OCI-LY7 (cell line): ENCODE data around the gene ETV5. TPM values are rescaled to one million over a fixed set of nuclear protein-coding genes. Genes with fewer than 3 reads are reported as not detected.

ENCODE experiments used
- BruUV-seq: library from RNA; stranded (reverse); fragments of 400-500 nt; replicated peaks from 2 replicates; lab custom pipeline; 2021; lab: Mats Ljungman, UMichigan
- CTCF ChIA-PET: fragments of 300-600 bp; sonication (Branson Sonifier 250); formaldehyde crosslinking; loops from one replicate; lab custom pipeline; 2022; ENCODE audit warnings: antibody characterized with exemption; ENCODE audit not compliant: unreplicated experiment; lab: Charles Lee
- POLR2A ChIA-PET: fragments of 300-600 bp; sonication (Branson Sonifier 250); formaldehyde crosslinking; loops from one replicate; lab custom pipeline; 2022; ENCODE audit warnings: antibody characterized with exemption; lab: Charles Lee
- DNase-seq: peaks from one replicate; pipeline ENCODE4 v3.0.0-alpha.2; 2015; ENCODE audit warnings: low spot score
- H2AFZ ChIP-seq: fragments of 200-600 bp; sonication (generic), shearing (Covaris generic); 2 replicates; pipeline ENCODE4 v1.6.1; 2014; ENCODE audit warnings: mild to moderate bottlenecking, antibody characterized with exemption, low read length, moderate library complexity
- H3K27ac ChIP-seq: fragments of 200-600 bp; sonication (generic); 2 replicates; pipeline ENCODE4 v1.5.1; 2014; ENCODE audit warnings: mixed run types, low read depth, mild to moderate bottlenecking, moderate library complexity, low read length, inconsistent platforms; ENCODE audit not compliant: poor library complexity, severe bottlenecking
- H3K36me3 ChIP-seq: fragments of 200-600 bp; sonication (generic); 2 replicates; pipeline ENCODE4 v1.6.1; 2014; ENCODE audit warnings: mild to moderate bottlenecking, antibody characterized with exemption, low read length, moderate library complexity, mixed read lengths; ENCODE audit not compliant: insufficient read depth
- H3K4me1 ChIP-seq: fragments of 200-600 bp; sonication (generic); 2 replicates; pipeline ENCODE4 v1.5.1; 2014; ENCODE audit warnings: mild to moderate bottlenecking, low read length; ENCODE audit not compliant: insufficient read depth, poor library complexity, severe bottlenecking
- H3K4me2 ChIP-seq: fragments of 200-600 bp; sonication (generic); 2 replicates; pipeline ENCODE4 v1.6.1; 2014; ENCODE audit warnings: mild to moderate bottlenecking, low read length
- H3K4me3 ChIP-seq: fragments of 200-600 bp; sonication (generic); 2 replicates; pipeline ENCODE4 v1.5.1; 2014; ENCODE audit warnings: mild to moderate bottlenecking, low read depth, low read length; ENCODE audit not compliant: poor library complexity, severe bottlenecking
- H3K79me2 ChIP-seq: fragments of 200-600 bp; sonication (generic); 2 replicates; pipeline ENCODE4 v1.6.1; 2016; ENCODE audit warnings: low read depth, mild to moderate bottlenecking, low read length, moderate library complexity, mixed read lengths; ENCODE audit not compliant: insufficient read depth
- H3K9me2 ChIP-seq: fragments of 200-600 bp; sonication (generic); 2 replicates; pipeline ENCODE4 v1.6.1; 2016; ENCODE audit warnings: mild to moderate bottlenecking, low read length, mixed read lengths; ENCODE audit not compliant: insufficient read depth
- H3K9me3 ChIP-seq: fragments of 200-600 bp; sonication (generic); 2 replicates; pipeline ENCODE4 v1.6.1; 2014; ENCODE audit warnings: mild to moderate bottlenecking, mixed run types, low read length, mixed read lengths
- H4K20me1 ChIP-seq: fragments of 200-600 bp; sonication (generic); 2 replicates; pipeline ENCODE4 v1.6.1; 2014; ENCODE audit warnings: mild to moderate bottlenecking, antibody characterized with exemption, low read length, moderate library complexity, mixed read lengths; ENCODE audit not compliant: insufficient read depth
- CTCF ChIP-seq: fragments of 200-600 bp; sonication (generic); conservative IDR thresholded peaks from 2 replicates; pipeline ENCODE4 v1.5.1; 2014; ENCODE audit warnings: mild to moderate bottlenecking, antibody characterized with exemption, low read length, moderate library complexity, mixed read lengths
- EZH2phosphoT487 ChIP-seq: fragments of 200-600 bp; sonication (generic); IDR thresholded peaks from 2 replicates; pipeline ENCODE4 v1.6.1; 2018; ENCODE audit warnings: low read depth, borderline replicate concordance, mild to moderate bottlenecking, mixed run types, antibody characterized with exemption, low read length, moderate library complexity, mixed read lengths
- intact Hi-C: fragments of 100-400 bp; cut with micrococcal nuclease; formaldehyde crosslinking; loops from one replicate; pipeline ENCODE4 v1.10.0; 2022; ENCODE audit not compliant: unreplicated experiment
- total RNA-seq, 2 experiments: library from RNA; depleted of rRNA in 1 of 2; stranded (reverse); fragments of >200 nt in 1 of 2; shearing (Covaris generic) in 1 of 2; gene quantifications; 2 replicates each; pipeline ENCODE4 v1.2.3, GENCODE V29; 2014 to 2022

The ETV5 gene
- total RNA-seq, 2 experiments from 2014 or later: 0.85 to 1.1 TPM

- H3K9me2 ChIP-seq: no peaks in the 10 kb centered on the region
- H3K27ac ChIP-seq: no peak overlapping the region
- ChIA-PET CTCF (no interaction called here), POLR2A (no interaction called here)
- TF ChIP-seq EZH2phosphoT487 (no peak), CTCF (no peak)
- no peak for DNase-seq
- H3K36me3 ChIP-seq: no peaks in the 10 kb centered on the region
- H3K4me2 ChIP-seq: no peak overlapping the region
- H3K4me1 ChIP-seq: no peaks in the 10 kb centered on the region
- H4K20me1 ChIP-seq: no peaks in the 10 kb centered on the region
- no peaks in the 10 kb centered on the region for H3K9me3 ChIP-seq
- no TSS peak for BruUV-seq
- H2AFZ ChIP-seq: no peak overlapping the region
- H3K4me3 ChIP-seq: no peak overlapping the region
- intact Hi-C loops: no loop called here
- no peaks in the 10 kb centered on the region for H3K79me2 ChIP-seq
Observed at GRCh38 chr3:186117521-186118134, 8.7 kb upstream of the ETV5 start.

GRCh38 chr3:186115239-186115996 is 6.5 kb upstream of the ETV5 start:
- POLR2A ChIA-PET: interaction anchor here (0.6 to 0.7 kb wide), 2 partner anchors 11 to 1819 kb away, joined by 3 to 5 read pairs; no protein-coding TSS in a partner anchor
- no TSS peak for BruUV-seq
- no peaks in the 10 kb centered on the region for H3K9me3 ChIP-seq

More at GRCh38 chr3:186115239-186115996, 6.5 kb upstream of the ETV5 start:
- Histone ChIP-seq H3K9me2 (no peaks in the 10 kb centered on the region), H3K79me2 (no peaks in the 10 kb centered on the region), H3K4me3 (no peak overlapping the region), H3K36me3 (no peaks in the 10 kb centered on the region), H3K4me2 (no peak overlapping the region), H2AFZ (no peak overlapping the region), H3K27ac (no peak overlapping the region), H3K4me1 (peaks cover 3% of the 10 kb centered on the region), H4K20me1 (no peaks in the 10 kb centered on the region)
- no peak for DNase-seq
- TF ChIP-seq CTCF (no peak), EZH2phosphoT487 (no peak)
- intact Hi-C loops: no loop called here
- CTCF ChIA-PET: no interaction called here
